GM19328 (cell line): Measurements from ENCODE around the gene FBXW5.

ENCODE experiments used
- ATAC-seq: cut with Tn5 transposase; IDR thresholded peaks from one replicate; pipeline ENCODE4 v1.9.1; 2021; ENCODE audit warnings: mild to moderate bottlenecking, moderate library complexity; ENCODE audit not compliant: unreplicated experiment

Gene FBXW5

DNA sequence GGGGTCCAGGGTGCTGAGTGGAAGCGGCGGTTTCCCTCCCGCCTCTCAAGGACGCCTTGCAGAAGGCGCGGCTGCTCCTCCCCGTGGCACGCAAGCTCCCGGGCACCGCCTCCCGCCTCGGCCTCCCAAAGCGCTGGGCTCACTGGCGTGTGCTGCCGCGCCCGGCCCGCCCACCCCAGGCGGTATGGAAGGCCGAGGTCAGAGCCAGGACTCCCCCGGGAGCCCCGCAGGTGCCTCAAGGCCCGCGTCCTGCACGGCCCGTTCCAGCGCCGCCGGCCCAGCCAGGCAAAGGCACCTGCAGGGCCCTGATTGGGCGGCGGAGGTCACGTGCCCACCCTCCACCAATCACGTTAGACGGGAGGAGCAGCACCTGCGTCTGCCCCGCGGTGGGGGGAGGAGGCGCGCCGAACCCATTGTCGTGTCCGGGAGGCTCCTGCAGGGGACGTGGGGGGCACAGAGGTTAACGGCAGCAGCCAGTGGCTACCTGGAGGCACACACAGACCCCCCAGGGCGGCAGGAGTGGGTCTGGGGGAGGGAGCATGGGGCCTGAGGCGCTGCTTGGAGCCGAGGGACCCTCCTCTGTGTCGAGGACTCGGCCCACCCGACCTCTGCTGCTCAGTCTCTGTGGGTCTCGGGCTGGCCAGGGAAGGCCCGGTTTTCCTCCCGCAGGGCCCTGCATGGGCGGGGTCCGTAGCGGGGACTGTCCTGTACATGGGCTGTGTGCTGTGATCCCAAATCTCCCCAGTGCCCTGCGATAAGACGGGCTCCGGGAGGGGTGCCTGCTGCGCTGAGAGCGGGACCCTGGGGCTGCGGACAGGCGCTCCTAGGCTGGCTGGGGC is 5.5 kb upstream of the FBXW5 start:
- peak; percentile 67 for ATAC-seq

DNA sequence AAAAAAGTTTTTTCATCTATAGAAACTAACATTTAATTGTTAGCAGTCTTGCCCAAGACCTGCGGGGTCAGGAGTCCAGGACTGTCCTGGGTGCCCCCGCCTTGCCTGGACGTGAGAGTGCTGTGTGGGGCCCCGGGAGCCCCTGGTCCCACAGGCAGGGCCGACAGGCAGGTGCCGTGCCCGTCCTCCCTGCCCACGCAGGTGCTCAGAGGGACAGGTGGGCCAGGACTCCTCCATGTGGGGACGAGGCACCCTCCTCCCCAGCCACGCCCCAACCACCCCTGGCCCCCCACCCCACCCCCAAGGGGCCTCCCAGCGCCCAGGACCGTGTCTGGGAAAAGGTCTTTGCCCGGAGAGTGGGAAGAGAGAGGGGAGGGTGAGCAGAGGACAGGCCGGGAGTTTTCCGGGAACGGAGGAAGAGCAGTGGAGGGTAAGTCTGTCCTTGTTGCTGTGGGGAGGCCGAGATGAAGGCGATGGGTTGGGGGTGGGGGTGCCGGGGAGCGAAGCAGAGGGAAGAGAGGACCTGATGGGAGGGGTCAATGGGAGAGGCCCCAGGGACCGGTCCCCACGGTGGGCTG is 4.8 kb upstream of the FBXW5 start:
- no peak for ATAC-seq

DNA sequence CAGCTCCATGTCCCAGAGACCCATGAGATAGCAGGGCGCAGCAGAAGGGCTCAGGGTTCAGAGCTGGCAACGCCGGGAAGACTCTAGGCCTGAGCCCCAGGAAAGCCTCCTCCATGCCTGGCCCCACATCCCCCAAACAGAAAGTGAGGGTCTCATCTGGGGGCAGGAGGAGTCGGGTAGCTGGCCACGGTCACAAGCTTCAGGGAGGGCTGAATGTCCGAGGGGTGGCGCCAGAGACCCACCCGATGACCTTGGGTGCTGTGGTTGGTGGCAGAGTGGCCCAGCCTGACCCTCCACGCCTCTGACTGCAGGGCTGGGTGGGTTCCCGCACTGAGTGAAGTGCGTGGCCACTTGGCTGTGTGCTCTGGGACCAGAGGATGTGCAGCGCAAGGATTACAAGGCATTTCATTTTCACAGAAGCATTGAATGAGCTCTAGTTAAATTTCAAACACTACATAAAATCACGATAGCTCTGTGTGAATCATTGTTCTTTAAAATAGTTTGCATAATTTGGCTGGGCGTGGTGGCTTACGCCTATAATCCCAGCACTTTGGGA is 3.5 kb upstream of the FBXW5 start:
- ATAC-seq: no peak

DNA sequence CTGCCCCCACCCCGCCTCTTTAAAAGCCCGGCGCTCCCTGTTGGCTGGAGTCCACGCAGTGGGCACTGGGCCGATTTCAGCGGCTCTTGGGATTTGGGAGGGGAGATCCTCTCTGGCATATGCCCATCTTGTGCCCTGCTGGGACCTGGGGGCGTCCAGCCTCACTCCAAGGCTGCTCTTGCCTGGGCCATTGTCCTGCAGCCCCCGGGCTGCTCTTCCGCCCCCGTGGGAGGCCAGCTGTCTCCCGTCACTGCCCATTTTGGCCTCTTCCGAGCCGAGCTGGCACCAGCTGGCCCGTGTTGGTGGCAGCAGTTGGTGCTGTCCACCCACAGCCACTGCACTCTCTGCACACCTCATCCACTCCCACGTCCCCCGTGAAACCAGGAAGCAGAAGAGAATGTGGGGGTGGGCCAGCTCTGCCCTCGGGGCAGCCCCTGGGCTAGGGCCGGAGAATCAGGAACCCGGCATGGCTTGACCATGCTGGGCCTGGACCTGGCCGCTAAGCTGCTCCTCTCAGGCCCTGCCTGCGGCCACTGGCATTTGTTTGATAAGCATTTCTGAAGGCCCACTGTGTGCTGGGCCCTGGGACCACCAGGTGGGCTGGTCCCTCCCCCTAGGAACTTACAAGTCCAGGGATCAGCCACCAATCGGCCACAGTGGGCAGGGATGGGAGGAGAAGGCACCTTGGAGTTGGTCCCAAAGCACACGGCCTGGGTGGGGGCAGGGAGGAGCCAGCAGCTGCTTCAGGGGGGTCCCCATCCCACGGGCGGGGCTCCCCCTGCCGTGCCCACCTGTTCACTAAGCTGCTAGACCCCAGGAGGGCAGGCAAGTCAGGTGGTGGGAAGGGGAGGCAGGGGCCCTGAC is 2.7 kb upstream of the FBXW5 start:
- no peak for ATAC-seq

DNA sequence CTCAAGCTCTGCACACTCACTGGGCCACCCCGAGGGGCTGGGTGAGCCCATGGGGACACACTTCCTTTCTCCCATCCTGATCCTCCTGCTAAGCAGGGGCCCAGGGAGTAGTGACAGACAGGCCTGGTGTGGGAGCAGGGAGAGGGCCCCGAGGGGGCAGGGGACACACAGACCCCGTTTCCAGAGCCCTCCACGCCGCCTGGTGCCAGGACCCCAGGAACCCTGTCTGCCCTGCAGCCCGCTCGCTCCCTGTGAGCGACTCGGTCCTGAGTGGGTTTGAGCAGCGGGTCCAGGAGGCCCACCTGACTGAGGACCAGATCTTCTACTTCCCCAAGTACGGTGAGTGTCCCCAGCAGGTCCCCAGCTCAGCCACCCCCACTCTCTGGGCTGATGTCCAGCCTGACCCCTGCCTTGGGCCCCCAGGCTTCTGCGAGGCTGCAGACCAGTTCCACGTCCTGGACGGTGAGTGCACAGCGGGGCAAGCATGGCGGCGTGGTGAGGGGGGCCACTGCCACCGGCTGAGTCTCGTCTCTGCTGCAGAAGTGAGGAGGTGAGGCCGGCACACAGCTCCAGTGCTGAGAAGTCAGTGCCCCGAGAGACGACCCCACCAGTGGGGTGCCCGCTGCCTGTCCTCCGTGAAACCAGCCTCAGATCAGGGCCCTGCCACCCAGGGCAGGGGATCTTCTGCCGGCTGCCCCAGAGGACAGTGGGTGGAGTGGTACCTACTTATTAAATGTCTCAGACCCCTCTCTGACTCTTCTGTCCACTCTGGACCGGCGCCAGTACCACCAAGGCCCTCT is 1.9 kb upstream of the FBXW5 start:
- no peak for ATAC-seq

DNA sequence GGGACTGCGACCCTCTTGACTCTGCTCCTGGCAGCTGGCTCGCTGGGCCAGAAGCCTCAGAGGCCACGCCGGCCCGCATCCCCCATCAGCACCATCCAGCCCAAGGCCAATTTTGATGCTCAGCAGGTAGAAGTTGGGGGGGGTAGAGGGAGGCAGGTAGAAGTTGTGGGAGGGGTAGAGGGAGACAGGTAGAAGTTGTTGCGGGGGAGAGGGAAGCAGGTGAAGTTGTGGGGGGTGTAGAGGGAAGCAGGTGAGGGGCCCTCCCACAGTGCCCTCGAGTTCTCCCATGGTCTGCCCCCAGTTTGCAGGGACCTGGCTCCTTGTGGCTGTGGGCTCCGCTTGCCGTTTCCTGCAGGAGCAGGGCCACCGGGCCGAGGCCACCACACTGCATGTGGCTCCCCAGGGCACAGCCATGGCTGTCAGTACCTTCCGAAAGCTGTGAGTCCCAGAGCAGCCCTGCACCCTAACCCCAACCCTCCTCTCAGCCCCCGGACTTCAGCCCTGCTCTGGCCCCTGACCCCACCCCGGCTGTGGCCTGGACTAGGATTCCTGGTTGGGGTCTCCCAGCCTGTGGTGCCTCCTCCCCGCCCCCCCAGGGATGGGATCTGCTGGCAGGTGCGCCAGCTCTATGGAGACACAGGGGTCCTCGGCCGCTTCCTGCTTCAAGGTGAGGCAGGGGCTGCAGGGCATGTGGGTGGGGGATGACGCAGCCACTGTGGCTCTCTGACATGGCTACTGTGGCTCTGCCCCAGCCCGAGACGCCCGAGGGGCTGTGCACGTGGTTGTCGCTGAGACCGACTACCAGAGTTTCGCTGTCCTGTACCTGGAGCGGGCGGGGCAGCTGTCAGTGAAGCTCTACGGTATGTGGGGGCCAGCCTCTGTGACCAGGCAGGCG is 1.0 kb upstream of the FBXW5 start:
- no peak for ATAC-seq

DNA sequence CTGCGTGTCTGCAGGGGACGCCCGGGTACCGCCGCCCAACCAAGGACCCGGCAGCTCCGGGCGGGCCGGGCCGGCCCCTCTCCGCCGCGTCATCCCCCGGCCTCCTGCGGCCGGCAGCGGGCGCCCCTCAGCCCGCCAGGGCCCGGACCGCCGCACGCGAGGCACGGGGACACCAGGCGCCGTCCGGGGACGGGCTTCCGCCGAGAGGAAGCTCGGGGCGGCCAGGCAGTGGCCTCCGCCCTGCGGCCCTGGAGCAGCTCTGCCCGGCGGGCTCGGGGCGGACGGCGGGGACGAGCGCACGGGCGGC is 373 bp downstream of the FBXW5 start:
- peak; percentile 25 for ATAC-seq

DNA sequence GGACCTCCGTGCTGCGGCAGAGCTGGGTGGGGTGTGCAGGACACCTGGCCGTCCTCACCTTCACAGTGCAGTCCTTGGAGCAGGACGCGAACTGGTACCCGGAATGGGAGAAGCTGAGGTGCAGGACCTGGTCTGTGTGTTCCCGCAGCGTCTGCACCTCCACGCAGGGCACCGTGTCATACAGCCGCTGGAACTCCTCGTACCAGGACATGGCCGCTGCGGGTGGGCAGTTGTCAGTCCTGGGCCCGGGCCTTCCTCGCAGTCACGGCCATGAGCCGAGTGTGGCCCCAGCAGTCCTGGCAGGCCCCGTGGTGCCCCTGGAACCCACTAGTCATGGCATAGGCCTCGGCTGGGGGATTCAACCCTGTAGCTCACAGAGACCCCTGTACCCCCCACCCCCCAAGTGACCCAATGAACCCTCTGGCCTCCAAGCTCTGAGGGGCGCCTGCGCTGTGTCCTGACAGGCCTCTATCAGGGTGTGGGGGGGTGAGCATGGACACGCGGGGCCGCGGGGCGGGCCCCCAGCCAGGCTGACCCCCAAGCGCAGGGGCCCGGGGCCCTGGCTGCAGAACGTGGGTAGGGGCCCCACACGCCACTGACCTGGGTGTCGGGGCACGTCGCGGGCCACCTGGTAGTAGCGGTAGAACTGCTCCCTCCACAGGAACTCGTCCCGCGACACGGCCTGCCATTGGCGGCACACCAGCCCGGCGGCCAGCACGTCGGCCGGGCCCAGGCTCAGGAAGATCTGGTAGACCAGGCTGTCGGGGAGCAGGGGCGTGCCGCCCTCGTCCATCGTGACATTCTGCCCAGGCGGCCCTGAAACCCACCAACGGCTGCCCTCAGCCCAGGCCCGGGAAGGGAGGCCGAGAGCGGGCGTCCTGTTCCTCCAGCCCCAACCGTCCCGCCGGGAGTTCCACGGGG is 987 bp downstream of the FBXW5 start:
- no peak for ATAC-seq

DNA sequence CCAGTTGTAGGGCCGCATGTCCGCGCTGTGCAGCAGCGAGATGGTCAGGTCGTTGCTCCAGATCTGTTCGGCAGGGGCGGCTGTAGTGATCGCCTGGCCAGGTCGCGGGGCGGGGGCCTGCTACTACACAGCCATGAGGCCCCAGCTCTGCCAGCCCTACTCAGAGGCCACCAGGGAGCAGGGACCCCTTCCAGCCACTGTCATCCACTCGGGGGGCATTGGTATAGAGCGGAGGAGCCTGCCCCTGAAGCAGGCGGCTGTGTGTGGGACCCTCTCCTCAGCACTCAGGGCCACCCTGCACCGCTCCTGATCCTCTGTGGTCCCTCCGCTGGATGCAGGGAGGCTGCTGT is 1.7 kb downstream of the FBXW5 start:
- no peak for ATAC-seq

DNA sequence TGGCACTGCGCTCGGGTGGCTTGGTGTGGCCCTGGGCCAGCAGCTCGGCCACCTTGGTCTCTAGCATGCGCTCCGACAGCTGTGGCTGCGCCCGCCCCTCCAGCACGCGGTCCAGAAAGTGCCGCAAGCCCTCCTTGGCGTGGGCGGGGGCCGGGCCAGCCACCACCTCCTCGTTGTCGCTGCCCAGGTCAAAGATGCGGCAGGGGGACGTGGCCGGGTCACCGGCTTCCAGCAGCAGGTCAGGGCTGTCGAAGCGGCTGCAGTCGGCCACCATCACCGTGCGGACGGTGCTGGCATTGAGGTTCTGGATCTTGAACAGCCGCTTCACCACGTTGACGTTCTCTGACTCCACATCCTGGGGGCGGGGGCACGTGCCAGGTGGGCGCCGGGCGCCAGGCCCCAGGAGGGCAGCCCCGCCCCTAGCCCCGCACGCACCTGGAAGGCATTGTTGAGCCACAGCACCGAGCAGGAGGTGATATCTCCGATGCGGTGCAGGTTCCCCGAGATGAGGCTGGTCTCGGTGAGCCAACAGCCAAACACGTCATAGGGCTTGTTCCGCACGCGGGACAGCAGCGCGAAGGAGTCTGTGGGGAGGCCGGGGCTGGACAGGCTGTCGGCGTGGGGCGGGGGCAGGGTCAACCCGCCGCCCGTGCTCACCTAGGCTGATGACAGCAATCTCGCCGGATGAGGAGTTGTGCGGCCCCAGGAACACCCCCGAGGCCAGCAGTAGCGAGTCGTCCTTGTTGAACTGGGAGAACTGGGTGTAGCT is 2.2 kb downstream of the FBXW5 start:
- ATAC-seq: no peak

DNA sequence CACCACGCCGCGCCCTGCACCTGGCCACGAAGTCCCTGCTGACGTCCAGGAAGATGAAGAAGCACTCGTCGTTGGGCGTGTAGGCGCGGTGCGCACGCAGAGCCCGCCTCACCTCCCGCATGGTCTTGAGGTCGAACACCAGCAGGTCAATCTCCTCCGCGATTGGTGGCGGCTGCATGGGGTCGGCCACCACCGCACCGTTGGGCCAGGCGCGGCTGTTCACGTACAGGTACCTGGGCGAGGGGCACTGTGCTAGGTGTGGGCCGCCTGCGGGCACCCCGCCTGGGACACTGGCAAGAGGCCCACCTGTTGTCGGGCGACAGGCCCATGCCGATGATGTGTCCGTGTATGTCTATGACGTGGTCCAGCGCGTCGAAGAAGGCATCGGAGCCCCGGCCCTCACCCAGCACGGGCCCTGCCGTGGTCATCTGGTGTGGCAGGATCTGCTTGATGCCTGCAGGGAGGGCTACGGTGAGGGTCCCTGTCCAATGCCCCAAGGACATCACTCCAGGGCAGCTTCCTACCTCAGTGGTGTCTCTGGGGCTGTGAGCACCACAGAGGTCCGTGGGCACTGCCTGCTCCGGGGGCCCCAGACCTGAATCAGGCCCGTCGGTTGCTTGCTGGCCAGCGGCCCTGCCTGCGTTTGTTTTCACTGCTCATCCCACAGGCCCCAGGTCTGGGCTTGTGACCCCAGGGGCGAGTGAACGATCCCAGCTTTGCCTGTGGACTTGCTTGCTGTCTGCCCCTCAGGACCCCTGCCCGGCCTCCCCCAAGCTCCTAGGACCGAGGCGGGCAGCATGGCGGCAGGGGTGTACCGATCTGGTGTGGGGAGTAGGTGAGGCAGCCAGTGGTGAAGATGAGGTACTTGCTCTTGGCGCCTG is 3.1 kb downstream of the FBXW5 start:
- ATAC-seq: no peak

DNA sequence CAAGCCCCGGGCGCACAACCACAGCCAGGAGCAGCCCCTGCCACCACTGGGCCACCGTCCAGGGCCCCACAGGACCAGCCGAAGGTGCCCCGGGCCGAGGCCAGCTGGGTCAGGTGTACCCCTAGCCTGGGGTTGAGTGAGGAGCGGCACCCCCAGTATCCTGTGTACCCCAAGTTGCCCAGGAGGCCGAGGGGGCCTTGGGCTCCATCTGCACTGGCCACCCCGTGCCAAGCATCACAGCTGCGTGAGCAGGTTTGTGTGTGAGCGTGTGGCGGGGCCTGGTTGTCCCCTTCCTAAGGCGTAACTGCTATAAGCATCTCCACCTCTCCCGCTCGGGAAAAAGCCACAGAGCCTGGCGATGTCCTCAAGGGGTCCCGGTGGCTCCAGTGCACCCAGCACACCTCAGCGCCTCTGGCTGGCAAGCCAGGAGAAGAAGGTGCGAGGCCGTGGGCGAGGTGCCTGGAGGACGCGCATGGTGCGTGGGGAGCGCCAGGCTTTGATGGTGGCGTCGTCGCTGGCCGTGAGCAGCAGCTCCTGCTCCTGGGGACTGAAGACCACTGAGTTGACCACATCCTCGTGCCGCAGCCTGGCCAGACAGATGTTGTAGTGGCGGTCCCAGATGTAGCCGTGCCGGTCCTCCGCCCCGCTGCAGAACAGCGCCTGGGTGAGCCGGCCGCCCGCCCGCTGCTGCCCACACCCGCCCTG is 3.9 kb downstream of the FBXW5 start:
- no peak for ATAC-seq

DNA sequence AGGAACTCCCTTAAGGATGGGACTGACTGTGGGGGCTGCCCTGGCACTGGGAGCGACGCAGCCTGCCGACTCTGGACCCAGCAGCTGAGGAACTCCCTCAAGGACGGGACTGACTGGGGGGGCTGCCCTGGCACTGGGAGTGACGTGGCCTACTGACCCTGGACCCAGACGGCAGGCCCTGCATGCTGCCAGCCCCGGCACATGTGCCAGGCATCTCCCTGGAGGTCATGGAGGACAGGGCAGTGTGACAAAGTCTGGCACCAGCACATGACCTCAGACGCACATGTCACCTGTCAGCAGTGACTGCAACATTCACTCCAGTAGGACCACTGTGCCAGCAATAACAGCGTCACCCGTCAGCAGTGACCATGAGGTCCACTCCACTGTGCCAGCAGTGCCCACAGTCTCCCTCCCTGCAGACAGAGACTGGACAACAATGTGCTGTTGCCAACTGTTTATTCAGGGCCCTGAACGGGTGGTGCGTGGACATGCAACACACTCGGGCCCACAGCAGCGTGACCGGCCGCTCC is 4.5 kb downstream of the FBXW5 start:
- ATAC-seq: no peak

DNA sequence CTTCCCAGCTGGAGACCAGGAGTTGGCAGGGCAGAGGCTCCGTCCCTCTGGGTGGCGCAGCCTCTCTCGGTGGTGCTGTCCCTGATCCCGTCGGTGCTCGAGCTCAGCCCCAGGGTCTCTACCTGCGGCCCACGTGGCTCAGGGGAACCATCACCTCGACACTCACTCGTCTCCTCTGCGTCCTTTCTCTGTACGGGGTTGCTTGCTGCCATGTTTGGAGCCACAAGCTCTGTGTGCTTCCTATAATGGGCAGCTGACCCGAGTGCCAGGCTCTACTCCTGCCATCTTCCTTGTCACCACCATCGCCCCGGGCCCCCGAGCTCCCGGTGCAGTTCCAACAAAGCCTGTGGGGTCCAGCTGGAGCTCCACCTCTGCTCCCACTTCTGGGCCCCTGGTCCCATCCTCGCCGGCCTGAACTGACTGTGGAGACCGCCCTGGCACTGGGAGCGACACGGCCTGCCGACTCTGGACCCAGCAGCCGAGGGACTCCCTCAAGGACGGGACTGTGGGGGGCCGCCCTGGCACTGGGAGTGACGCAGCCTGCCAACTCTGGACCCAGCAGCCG is 5.0 kb downstream of the FBXW5 start:
- ATAC-seq: no peak

DNA sequence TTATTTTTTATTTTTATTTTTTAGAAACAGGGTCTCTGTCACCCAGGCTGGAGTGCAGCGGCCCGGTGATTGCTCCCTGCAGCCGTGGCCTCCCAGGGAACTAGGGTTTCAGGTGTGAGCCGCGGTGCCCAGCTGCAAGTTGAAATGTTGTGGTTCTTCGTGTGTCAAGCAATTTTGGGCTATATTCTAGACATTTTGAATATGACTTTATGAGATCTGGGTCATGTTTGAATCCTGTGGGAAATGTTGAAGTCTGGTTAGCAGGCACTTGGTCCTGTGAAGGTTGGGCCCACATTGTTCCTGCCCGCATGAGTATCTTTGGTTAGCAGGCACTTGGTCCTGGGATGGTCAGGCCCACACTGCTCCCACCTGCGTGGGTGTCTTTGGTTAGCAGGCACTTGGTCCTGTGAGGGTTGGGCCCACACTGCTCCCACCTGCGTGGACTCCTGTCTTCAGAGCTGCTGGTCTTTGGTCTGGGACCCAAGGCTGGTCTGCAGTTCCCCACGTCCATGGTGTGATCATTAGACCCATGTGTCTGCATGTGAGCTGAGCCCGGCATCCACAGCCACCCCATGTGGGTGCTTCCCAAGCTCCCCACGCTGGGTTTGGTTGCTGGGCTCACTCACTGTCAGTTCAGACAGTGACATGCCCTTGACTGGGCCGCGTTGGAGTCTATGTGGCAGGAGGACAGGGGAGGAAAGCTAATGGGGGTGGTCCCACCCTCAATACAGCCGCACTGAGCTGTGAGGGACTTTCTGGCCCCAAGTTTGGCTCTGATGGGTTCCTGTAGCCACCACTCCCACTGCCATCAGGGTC is 7.1 kb downstream of the FBXW5 start:
- ATAC-seq: no peak
